DMS114 treated with DMSO at 0.1 percent for 48 hours (cell line): Measurements from ENCODE around the gene EFR3B.
"Not testable (repeated sequence)": the region's sequence is repeated elsewhere in the genome, so short reads cannot be mapped to it uniquely, and the experiment has no call there.

ENCODE experiments used
- DNase-seq: peaks from one replicate; lab custom pipeline; 2025; ENCODE audit not compliant: unreplicated experiment; lab: John Stamatoyannopoulos, UW

The EFR3B gene

GRCh38 chr2:25102352-25102751 lies 60.5 kb downstream of the EFR3B start:
- DNase-seq = not testable (repeated sequence)

DNA sequence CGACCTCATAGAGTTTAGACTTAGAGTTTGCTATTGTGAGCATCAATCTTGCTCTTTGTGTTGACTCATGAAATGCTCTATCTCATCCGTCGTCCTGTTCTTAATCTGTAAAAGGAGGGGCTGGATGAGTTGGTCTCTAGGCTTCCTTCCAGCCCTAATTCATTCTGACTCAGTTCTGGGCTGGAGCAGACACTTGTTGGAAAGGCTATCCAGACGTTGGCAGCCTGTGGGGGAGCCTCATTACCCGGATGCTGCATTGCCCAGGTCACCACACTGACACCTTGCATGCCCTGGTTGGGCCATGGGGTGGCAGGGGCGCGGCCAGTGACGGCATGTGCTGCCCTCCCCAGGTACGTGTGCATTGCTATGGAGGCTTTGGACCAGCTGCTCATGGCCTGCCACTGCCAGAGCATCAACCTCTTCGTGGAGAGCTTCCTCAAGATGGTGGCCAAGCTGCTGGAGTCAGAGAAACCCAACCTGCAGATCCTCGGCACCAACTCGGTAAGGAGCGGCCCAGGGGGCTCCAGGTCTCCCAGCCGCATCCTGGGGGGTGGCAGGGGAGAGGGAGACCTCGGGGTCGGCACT lies 61.5 kb downstream of the EFR3B start:
- no peak for DNase-seq

- no peak for DNase-seq
Measured at GRCh38 chr2:25104736-25105135, 62.9 kb downstream of the EFR3B start.

DNA sequence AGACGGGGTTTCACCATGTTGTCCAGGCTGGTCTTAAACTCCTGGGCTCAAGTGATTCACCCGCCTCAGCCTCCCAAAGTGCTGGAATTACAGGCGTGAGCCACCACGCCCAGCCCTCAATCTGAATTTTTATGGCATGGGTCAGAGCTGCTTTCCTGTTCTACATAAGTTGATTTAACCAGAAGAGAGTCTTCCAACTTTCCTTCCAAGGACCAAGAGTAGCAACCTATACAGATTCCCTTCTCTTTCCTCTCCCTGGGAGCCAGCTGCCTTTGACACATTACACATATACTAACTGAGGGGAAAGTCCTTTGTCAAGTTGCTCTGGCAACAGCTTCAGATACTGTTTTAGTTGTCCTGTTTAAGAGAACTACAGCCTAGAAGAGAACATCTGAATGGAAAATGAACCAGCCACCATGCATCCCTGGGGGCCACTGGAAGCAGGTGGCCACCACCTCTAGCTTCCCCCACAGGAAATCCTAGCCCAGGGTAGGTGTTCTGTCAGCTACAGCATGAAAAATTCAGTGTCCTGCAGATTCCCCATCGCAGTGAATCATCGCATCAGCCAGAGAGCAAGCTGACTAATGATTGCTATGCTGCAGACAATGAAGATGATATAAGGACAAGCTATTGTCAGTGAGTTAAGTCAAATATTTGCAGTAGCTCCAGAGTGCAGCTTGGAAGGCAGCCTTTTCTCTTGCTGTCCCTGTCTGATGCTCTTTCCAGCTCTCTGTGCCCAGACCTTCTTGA lies 63.6 kb downstream of the EFR3B start:
- no peak for DNase-seq

DNA sequence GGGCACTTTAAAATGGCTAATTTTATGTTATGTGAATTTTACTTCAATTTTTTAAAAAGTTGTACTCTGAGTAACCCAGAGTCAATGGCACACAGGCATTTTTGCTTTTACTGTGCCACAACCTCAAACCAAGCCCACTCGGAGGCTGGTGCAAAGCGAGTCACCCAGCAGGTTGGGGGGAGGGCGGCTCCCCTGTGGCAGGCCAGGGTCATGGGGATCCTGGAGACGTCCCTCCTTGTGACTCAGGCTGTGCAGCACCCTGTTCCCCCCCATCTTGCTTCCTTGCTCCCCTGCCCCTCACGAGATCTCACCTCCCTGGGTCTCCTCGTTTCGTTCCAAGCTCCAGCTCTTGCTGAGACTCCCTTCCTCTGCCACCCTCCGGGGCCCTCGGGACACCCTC lies 67.9 kb downstream of the EFR3B start:
- DNase-seq = no peak

DNA sequence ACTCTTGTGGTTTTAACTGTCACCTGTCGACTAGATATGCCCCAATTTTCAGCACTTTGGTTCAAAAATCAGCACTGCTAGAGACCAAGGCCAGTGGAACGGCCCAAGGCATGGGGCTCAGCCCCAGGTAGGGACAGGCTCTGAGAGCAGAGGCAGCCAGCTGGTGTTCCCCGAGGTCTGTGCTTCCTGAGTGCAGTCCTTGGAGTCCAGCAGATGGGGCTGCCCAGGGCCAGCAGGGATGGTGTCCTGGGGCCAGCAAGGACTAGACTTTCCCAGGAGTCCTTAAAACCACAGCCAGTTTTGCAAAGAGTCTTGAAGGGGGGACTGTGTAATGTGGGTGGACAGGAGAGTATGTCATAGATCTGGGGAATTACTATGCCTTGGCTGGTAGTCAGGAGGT lies 70.2 kb downstream of the EFR3B start:
- DNase-seq = no peak

DNA sequence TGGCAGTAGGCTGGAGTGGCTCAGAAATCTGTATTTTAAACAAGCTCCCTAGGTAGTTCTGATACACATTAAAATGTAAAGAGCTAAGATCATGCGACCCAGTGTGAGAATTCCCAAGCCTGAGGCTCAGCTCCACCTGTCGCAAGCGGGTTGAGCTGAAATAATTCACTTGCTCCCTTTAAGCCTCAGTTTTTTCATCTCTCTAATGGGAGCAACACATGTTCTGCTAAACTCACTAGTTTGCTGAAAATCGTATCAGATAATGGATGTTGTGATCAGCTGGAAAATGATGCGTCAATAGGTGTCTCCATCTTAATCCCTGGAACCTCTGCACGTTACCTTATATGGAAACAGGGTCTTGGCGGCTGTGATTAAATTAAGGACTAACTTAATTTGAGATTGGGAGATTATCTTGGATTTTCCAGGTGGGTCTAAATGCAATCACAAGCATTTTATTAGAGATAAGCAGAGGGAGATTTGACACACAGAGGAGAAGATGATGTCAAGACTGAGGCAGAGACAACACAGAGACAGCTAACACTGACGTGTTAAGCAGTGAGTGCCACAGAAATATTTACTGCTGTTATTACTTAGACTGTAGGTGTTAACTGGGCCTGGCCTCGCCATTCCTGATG lies 73.5 kb downstream of the EFR3B start:
- no peak for DNase-seq

DNA sequence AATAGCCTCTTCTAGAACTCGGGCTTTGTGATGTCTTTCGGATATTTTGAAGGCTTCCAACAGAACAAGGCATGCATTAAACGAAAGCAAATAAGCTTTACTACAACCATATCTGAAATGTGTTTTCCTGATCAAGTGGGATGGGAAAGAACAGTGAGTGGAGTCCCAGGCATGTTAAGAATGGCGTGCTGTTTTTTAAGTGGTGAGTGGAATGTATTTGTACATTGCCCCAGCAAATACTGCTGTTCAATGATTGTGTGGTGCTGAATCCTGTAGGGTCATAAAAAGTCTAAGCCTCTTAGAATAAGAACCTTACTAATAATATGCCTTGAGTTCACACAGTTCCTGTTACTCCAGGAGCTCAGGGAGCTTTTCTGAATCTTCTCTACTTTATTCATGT lies 74.0 kb downstream of the EFR3B start:
- no peak for DNase-seq

GRCh38 chr2:25116956-25117355 lies 75.1 kb downstream of the EFR3B start:
- no peak for DNase-seq

- DNase-seq = no peak
Measured at GRCh38 chr2:25119263-25119662, 77.4 kb downstream of the EFR3B start.

GRCh38 chr2:25122367-25122766 lies 80.5 kb downstream of the EFR3B start:
- no peak for DNase-seq

- DNase-seq = no peak
Measured at GRCh38 chr2:25123682-25124081, 81.8 kb downstream of the EFR3B start.

DNA sequence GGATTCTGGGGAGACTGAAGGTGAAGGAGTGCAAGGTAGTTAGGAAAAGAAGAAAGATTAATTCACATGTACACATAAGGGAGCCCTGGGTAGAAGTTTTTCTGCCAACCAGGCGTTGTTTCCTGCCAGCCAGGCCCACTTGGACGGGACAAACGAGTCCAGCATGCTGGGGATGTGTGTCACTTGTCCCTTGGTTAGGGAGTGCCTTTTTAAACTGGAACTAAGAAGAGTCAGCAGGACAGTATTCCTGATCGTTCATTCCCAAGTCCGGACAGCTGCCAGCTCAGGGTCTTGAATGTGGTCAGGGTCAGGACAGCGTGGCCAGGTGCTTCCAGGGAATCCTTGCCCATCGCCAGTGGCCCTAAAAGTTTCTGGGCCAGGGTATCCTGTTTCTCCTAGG lies 83.3 kb downstream of the EFR3B start:
- no peak for DNase-seq

GRCh38 chr2:25125976-25126375 lies 84.1 kb downstream of the EFR3B start:
- DNase-seq = no peak

DNA sequence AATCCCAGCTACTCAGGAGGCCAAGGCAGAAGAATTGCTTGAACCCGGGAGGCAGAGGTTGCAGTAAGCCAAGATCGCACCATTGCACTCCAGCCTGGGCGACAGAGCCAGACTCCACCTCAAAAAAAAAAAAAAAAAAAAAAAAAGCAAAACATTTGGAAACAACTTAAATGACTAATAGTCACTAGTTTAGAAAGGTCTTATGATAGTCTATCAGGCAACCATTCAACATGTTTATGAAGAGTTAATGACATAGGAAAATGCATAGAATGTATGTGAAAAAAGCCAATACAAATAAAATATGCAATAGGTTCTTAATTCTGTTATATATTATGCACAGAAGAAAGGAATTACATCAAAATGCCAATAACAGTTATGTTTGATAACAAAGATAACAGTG lies 85.2 kb downstream of the EFR3B start:
- DNase-seq = not testable (repeated sequence)

GRCh38 chr2:25127646-25128045 lies 85.8 kb downstream of the EFR3B start:
- no peak for DNase-seq

GRCh38 chr2:25129901-25130520 lies 88.1 kb downstream of the EFR3B start:
- DNase-seq = no peak

- DNase-seq = no peak
Measured at GRCh38 chr2:25131253-25131566, 89.3 kb downstream of the EFR3B start.

DNA sequence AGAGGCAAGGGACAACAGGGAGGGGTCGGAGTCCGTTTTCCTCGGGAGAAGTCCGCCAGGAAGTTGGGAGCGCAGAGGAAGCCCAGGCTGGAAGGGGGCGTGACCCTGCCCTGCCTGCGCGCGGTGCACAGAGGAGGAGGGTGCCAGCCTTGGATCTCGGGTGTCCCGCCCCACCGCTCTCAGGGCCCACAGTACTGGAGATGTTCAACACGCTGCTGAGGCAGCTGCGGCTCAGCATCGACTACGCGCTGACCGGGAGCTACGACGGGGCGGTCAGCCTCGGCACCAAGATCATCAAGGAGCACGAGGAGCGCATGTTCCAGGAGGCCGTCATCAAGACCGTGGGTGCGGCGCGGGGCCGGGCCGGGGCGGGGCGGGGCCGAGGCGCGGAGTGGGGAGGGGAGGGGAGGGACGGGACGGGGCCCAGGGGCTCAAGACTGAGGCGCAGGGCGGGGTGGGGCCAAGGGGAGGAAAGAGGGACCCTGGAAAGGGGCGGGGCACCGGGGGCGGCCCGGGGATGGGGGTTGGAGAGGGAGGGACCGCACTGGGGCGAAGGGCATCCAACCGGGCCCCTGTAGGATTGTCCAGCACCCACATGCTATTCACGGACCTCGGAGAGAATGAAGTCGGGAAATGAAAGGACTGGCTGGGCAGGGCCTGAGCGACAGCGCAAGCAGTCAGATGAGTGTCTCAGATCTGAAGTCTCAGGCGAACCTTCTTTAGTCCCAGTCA lies 89.9 kb downstream of the EFR3B start:
- no peak for DNase-seq

DNA sequence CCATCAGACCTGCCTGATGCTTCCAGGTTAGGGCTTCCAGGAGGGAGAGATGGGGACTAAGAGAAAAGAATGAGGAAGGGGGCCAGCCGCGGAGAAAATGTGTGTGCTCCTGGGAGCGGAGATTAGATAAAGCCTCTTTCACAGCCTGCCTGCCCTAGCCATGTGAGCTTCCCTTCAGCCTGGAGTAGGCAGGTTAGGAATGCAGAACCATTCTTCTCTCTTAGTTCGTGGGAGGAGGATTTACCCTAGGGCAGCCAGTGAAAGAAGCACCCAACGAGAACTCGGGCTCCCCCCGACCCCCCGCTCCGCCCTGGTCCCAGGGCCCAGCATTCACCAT lies 90.4 kb downstream of the EFR3B start:
- DNase-seq = no peak

- no peak for DNase-seq
Measured at GRCh38 chr2:25132693-25133092, 90.8 kb downstream of the EFR3B start.

DNA sequence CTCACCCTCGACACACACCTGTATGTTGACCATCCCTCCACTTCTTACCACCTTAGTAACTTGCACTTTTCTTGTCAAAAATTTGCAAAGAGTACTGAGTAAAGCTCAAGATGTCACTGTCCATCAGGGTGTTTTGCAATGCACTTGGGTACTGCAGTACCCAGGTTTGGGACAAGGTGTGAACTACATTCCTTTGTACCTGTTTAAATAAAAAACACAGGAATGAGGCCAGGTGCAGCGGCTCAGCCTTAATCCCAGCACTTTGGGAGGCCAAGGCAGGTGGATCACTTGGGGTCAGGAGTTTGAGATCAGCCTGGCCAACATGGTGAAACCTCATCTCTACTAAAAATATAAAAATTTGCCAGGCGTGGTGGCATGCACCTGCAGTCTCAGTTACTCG lies 98.7 kb downstream of the EFR3B start:
- DNase-seq = not testable (repeated sequence)
